Upper lobe of right lung (tissue), 1 donor: ENCODE measurements around the gene PRKN. TPM values are rescaled to one million over a fixed set of nuclear protein-coding genes. Genes with fewer than 3 reads are reported as not detected.

Experiments
- ATAC-seq: fragments of 200-7000 bp; cut with Tn5 transposase; one replicate; pipeline ENCODE4 v1.9.1; 2020; ENCODE audit warnings: mild to moderate bottlenecking, moderate library complexity
- DNase-seq: peaks from one replicate; pipeline ENCODE4 v3.0.0-alpha.2; 2020
- H3K27ac ChIP-seq: fragments of 200-600 bp; one replicate; pipeline ENCODE4 v1.8.0; 2022
- H3K27me3 ChIP-seq: fragments of 200-600 bp; one replicate; pipeline ENCODE4 v1.8.0; 2022; ENCODE audit warnings: mild to moderate bottlenecking
- H3K36me3 ChIP-seq: fragments of 200-600 bp; one replicate; pipeline ENCODE4 v1.8.0; 2022
- H3K4me1 ChIP-seq: fragments of 200-600 bp; one replicate; pipeline ENCODE4 v1.8.0; 2022
- H3K4me3 ChIP-seq: fragments of 200-600 bp; one replicate; pipeline ENCODE4 v1.8.0; 2022; ENCODE audit warnings: mild to moderate bottlenecking
- H3K9me3 ChIP-seq: fragments of 200-600 bp; one replicate; pipeline ENCODE4 v1.8.0; 2022
- CTCF ChIP-seq: fragments of 200-600 bp; IDR thresholded peaks from one replicate; pipeline ENCODE4 v1.8.0; 2022; ENCODE audit warnings: antibody characterized with exemption
- intact Hi-C: fragments of 100-400 bp; cut with DNase I; formaldehyde crosslinking; loops from one replicate; pipeline ENCODE4 v1.11.0; 2022
- total RNA-seq: library from RNA; stranded (reverse); fragmentation: NEBNext Ultra II Directional; extraction: Animal tissue kit (Norgen Biotek cat#: 25700); gene quantifications from one replicate; pipeline ENCODE4 v1.2.1, GENCODE V29; 2021
- donor health status: DM: no; HTN: yes; CAD: no; lungs with severe emphysema.

The PRKN gene
- total RNA-seq, 1 donor from 2014 or later = 2.7 TPM

GRCh38 chr6:162364488-162364887 is 363.1 kb downstream of the PRKN start:
- intact Hi-C loops = no loop called here
- Histone ChIP-seq H3K4me1 (no peaks in the 10 kb centered on the region), H3K4me3 (no peak overlapping the region), H3K27me3 (no peaks in the 10 kb centered on the region), H3K36me3 (no peaks in the 10 kb centered on the region), H3K9me3 (no peaks in the 10 kb centered on the region), H3K27ac (no peak overlapping the region)
- TF ChIP-seq CTCF = no peak
- DNase-seq (no peak), ATAC-seq (no peak)

- ATAC-seq = no peak
- no peaks in the 10 kb centered on the region for H3K9me3 ChIP-seq
- H3K4me1 ChIP-seq = no peaks in the 10 kb centered on the region
- no peak overlapping the region for H3K4me3 ChIP-seq
- TF ChIP-seq CTCF = no peak
- no peaks in the 10 kb centered on the region for H3K27me3 ChIP-seq
- no peak overlapping the region for H3K27ac ChIP-seq
- H3K36me3 ChIP-seq = no peaks in the 10 kb centered on the region
- intact Hi-C loops = no loop called here
- no peak for DNase-seq
These were observed 363.8 kb downstream of the PRKN start for GRCh38 chr6:162363757-162364156.

- no peak for TF ChIP-seq CTCF
- intact Hi-C loops = no loop called here
- no peak for ATAC-seq
These were observed 366.5 kb downstream of the PRKN start for GRCh38 chr6:162360901-162361567.

DNA sequence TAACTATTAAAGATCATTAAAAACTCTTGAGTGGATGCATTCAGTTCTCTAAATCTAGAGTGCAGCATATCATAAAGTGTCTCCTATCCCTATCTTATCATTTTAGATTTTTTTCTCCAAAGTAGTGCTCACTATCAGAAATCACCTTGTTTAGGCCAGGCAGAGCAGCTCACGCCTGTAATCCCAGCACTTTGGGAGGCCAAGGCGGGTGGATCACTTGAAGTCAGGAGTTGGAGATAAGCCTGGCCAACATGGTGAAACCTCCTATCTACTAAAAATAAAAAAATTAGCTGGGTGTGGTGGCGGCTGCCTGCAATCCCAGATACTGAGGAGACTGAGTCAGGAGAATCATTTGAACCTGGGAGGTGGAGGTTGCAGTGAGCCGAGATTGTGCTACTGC is 368.9 kb downstream of the PRKN start:
- no peak overlapping the region for H3K4me3 ChIP-seq

More at GRCh38 chr6:162360901-162361567, 366.5 kb downstream of the PRKN start:
- Histone ChIP-seq H3K27ac (no peak overlapping the region), H3K9me3 (no peaks in the 10 kb centered on the region), H3K27me3 (no peaks in the 10 kb centered on the region), H3K4me3 (no peak overlapping the region), H3K36me3 (no peaks in the 10 kb centered on the region), H3K4me1 (no peaks in the 10 kb centered on the region)
- no peak for DNase-seq

DNA sequence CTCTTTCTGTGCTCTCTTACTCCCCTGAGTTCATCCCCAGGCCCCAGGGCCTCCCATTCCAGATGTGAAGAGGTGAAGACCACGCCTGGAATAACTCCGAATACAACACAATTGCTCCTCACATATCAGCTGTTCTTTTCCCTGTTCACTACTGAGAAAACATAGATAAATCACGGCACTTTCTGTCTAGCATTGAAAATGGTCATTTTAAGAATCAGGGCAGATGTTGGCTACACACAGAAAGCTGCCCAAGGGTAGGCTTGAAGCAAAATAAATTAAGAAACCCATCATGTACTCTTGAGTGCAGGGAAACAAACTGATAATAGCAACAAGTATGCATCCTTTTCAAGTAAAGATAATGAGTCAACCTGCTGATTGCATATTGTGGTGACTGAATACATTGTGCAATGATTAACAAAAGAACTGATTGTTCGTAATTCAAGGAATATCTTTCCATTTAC is 382.5 kb downstream of the PRKN start:
- ATAC-seq (no peak), DNase-seq (no peak)
- no peak for TF ChIP-seq CTCF
- no peak overlapping the region for H3K4me3 ChIP-seq
- no peak overlapping the region for H3K27ac ChIP-seq
- H3K9me3 ChIP-seq = no peaks in the 10 kb centered on the region
- intact Hi-C loops = no loop called here
- no peaks in the 10 kb centered on the region for H3K36me3 ChIP-seq
- H3K27me3 ChIP-seq = no peaks in the 10 kb centered on the region
- H3K4me1 ChIP-seq = no peaks in the 10 kb centered on the region

More for the DNA sequence above, 368.9 kb downstream of the PRKN start:
- H3K9me3 ChIP-seq = no peaks in the 10 kb centered on the region
- H3K36me3 ChIP-seq = no peaks in the 10 kb centered on the region
- no peaks in the 10 kb centered on the region for H3K4me1 ChIP-seq
- DNase-seq = no peak
- H3K27me3 ChIP-seq = no peaks in the 10 kb centered on the region
- no peak for ATAC-seq
- intact Hi-C loops = no loop called here
- TF ChIP-seq CTCF = no peak
- H3K27ac ChIP-seq = no peak overlapping the region

DNA sequence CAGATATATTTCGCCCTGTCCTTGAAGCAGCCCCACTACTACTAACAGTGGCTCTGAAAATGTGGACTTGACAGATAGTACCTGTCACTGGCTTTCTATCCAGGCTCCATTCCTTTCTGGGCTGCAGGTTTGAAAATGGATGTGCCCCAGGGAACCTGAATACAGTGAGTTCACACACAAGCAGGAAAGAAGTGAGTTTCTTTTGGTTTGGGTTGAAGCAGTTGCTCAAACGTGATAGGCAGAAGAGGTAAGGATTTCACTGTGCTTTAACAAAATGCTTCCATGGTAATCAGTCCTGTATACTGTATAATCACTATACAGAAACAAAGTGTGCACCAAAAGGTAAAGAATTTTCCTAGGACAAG is 382.9 kb downstream of the PRKN start:
- Histone ChIP-seq H3K27me3 (no peaks in the 10 kb centered on the region), H3K4me1 (no peaks in the 10 kb centered on the region), H3K4me3 (no peak overlapping the region), H3K36me3 (no peaks in the 10 kb centered on the region), H3K9me3 (no peaks in the 10 kb centered on the region), H3K27ac (no peak overlapping the region)
- intact Hi-C loops = no loop called here
- no peak for ATAC-seq
- no peak for TF ChIP-seq CTCF
- DNase-seq = no peak
